HG03460 (cell line): ENCODE data around the gene WDR93.

Source experiments
- ATAC-seq: cut with Tn5 transposase; IDR thresholded peaks from one replicate; pipeline ENCODE4 v1.9.1; 2021; ENCODE audit not compliant: unreplicated experiment

Gene WDR93

DNA sequence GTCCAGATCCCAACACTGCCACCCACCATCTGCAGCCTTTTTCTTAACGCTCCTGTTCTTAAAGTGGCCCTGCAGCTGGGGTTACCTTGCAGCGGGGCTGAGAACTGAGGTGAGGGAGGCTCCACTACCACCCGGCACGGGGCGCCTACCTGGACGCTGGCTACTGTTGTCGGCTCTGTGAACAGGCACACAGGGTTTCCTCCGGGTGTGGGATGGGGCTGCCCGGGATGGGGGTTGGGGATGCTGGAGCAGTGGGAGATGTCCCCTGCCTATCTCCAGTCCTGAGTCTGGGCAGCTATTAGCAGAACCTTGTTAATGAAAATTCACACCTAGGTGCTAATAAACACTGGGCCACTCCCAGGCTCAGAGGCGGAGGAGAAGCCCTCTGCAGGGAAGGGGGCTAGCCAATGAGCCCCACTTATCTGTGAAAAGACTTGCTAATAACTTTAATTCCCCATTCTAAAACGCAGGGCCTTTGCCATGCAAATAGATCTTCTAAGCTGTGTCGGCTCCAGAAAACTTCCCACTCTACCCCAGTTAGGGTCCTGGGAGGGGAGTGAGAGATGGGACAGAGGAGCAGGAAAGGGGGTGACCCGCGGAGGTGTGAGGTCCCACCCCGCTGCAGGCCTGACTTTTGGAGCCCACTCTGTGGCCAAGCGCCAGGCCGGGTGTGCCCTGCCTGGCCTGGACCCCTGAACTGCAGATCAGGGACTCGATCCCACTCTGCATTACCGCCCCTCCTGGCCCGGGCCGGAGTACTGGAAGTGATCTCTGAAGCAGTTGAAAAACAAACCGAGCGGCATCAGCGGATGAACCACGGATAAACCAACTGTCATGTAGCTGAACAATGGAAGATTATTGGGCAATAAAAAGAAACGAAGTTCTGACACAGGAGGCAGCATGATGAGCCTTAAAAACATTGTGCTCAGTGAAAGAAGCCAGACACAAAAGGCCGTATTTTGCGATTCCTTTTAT lies 57.4 kb downstream of the WDR93 start:
- no peak for ATAC-seq

DNA sequence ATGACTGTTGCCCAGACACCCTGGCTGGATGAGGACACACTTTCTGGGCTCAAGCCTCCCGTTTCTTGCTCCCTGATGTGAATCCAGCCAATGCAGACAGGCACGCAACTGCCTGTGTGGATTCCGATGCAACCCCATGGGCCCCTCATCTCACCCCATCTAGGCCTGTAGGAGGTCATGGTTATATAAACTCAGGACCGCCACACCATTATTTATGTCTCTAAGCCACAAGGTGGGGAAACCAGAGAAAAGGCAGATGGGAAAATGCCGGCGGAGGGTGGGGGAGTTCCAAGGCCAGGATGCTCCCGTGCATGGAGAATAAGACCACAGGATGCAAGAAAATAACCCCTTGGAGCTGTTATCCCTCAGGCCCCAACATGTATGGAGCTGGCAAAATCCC lies 58.4 kb downstream of the WDR93 start:
- ATAC-seq: no peak

DNA sequence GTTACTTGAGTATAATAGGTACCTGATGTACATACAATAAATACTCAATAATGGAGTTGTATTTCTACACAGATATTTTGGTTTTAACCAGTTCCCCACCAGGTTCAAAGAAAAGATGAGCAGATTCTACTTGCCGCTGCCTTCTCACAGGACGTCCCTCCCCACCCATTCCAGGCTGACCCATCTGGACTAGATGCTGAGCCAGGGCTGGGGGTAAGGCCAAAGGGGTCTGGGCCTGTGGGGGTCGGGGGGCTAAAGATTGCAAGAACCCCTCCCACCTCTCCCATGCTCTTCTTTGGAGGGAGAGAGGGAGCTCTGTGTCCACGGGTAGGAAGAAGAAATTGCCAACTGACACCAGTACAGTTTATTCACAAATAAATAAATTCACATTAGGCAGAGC lies 58.9 kb downstream of the WDR93 start:
- ATAC-seq: no peak

DNA sequence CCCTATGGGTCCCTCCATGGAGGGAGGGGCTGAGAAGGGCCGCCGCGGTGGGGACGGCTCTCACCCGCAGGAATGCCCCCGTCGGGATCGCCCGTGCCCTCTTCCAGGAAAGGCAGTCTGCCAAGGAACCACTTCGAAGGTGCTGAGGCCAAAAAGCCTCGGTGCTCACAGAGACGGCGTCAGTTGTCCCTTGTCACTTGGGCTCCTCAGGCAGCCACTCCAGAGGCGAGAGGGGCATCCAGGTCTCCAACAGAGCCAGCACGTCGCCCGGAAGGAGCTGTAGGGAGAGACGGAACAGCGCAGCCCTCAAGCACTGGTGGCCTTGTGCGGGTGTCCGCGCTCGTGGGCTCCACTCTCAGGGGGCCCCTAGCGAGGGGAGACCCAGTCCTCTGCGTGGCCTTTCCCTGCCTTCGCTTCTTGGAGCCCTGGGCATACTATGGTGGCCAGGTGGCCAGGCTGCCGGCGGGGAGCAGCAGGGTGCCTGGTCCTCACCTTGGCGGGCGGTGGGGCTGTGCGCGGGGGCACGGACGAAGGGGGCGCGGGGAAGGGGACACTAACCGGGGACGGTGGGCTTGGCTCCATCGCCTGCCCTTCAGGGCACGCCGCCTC lies 59.4 kb downstream of the WDR93 start:
- peak; percentile 14 for ATAC-seq

DNA sequence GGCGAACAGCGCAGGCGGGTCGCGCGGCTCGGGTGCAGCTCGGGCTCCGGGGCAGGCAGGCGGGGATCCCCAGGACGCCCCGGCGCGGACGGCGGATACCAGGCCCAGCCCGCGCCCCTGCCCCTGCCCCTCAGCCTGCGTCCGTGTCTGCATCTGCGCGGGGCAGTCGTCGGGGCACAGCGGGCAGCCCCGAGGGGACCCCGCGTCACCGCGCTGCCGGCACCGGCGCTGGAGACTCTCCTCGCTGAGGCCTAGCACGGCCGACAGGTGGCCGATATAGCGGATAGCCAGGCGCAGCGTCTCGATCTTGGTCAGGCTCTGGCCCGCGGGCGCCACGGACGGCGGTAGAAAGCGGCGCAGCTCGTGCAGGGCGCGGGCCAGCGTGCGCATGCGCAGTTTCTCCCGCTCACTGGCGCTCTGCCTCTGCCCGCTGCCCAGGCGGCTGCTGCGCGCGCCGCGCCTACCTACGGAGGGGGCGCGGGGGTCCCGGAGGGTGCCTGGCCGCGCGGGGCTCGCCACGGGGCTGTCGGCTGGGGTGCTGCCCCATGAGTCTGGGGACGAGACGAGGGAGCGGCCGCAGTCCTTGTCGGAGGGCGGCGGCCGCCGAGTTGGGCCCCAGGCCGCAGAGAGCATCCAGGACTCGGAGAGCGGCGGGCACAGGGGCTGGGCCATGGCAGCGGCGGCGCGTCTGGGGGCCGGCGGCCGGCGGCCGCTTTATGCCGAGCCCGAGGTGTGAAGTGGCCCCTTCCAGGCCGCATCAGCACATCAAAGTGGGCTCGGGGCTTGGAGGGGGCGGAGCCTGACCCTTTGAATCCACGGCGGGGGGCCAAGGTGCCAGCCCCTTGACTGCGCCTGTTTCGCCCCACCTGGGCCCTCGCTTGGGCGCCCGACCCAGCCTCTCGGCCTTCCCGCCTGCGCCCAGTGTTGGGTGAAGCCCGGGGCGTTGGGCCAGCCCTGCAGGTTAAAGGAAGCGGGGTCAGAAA lies 60.2 kb downstream of the WDR93 start, which contains the start of gene MESP1:
Gene MESP1 (minus strand): TSS at position 690 of the 983 bp plus-strand sequence. CDS start 18 bp downstream, at position 672.
- peak; percentile 92 for ATAC-seq

DNA sequence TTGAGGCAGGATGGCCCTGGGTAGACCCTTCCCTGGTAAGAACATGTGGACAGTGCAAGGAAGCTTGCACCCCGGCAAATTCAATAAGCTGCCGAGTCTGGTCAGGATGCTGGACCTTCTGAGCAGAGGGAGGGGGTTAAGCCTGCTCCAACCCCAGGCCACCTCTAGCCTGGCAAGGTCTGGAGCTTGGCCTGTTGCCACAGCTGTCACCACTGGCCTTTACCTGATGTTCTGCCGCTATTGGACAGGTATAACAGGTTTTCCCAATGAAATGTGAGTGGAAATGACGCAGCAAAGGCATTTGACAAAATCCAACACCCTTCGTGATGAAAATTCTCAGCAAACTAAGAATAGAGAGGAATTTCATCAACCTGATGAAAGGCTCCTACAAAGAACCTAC lies 61.1 kb downstream of the WDR93 start:
- no peak for ATAC-seq

DNA sequence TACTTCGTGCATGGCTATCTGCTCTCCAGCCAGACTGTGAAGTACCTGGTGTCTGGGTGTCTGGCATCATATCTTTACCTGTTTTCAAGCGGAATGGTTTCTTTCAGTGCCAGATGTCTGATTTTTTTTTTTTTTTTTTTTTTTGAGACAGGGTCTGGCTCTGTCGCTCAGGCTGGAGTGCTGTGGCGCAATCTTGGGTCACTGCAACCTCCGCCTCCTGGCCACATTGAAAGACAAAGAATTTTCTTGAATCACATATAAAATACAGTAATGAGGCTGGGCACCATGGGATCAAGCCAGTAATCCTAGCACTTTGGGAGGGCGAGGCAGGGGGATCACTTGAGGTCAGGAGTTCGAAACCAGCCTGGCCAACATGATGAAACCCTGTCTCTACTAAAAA lies 63.2 kb downstream of the WDR93 start:
- no peak for ATAC-seq

DNA sequence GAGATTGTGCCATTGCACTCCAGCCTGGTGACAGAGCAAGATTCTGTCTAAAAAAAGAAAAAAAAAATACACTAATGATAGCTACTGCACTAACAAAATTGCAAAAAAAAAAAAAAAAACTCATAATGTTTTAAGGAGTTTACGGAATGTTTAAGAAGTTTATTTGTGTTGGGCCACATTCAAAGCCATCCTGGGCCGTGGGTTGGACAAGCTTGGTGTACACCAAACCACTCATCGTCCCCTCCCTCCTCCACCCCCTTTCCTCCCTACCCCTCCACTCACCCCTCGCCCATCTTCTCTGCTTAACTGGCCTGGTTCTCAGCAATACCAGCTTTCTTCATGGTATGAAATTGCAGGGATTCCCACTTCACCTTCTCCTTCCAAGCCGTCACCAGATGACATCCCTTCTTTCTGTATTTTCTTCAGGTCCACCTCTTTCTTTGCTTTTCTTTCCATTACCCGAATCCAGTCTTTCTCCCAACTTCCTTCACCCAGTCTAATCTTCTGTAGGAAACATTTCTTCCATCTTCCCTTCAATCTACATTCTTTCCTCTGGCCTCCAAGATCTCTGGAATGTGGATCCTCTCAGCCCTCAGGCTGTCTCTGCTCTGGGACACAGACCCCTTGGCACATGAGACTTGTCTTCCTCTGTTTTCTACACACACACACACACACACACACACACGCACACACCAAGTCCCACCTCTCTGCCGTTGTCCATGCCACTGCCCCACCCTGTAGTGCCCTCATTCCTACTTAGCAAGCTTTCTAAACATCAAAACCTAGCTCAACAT lies 63.9 kb downstream of the WDR93 start:
- no peak for ATAC-seq

DNA sequence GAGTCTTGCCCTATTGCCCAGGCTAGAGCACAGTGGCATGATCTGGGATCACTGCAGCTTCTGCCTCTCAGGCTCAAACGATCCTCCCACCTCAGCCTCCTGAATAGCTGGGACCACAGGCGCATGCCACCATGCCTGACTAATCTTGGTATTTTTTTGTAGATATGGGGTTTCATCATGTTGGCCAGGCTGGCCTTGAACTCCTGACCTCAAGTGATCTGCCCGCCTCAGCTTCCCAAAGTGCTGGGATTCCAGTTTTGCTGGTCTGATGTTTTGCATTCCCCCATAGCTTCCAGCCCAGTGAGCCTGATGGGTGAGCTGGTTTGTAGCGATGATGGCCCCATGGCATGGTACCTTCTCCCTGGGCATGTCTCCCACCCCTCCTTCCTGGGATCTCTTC lies 65.1 kb downstream of the WDR93 start:
- no peak for ATAC-seq

DNA sequence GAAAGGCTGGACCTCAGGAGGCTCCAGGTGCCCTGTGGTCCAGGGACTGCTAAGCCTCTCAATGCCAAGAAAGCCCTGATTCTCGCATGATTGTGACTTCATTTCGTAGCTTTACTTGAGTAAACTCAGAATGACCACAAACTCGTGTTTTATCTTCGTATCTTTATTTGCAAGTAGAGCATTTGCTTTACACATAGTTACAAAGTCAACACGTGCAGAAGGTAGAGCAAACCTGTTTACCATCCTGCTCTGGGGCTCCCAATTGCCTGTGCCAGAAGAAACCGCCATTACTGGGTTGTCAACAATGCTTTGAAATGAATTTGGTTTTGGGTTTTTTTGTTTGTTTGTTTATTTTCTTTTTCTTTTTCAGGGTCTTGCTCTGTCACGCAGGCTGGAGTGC lies 66.3 kb downstream of the WDR93 start:
- ATAC-seq: no peak

DNA sequence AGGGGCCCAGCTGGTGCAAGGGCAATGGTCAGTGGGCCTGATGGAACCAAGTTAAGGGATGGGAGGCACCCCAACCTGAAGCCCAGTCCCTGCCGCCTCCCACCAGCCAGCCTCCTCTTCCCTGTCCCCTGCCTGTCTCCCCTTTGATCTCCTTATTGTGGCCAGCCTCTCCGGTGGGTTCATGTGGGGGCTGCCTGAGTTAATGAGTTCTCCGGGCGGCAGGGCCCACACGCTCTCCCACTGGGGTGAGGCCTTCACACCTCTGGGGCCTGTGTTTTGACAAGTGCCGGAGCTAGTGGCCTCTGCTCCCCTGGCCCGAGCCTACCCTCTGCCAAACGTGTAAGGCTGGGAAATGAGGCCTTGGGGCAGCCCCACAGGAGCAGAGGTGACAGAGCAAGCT lies 67.7 kb downstream of the WDR93 start:
- ATAC-seq: no peak

DNA sequence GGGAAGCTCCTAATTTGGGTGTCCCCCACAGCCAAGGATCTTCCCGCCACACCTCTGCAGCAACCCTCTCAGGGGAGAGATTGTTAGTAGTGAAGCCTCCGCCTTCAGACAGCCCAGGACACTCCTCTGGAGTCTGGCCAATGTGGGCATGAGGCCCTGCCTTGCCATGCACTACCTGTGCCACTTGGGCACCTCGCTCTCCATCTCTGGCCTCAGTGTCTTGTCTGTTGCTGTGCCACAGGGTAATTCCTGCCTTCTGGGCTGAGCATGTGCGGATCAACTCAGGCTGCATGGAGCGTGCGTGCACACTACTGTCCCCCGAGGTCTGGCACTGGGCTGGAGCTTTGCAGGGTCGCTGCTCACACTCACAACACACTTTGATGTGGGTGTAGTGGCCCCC lies 68.4 kb downstream of the WDR93 start:
- ATAC-seq: no peak

DNA sequence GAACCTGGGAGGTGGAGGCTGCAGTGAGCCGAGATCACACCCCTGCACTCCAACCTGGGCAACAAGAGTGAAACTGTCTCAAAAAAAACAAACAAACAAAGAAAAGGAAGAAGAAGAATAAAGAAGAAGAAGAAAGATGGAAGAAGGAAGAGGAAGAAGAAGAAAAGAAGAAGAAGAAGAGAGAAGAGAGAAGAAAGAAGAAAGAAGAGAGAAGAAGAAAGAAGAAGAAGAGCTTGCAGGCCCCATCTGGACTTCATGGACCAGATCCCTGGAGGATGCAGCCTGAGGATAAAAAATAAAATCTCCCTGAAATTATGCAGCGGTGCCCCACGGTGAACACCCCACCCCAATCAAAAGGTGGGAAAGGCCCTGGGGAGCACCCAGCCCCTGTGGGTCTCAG lies 69.2 kb downstream of the WDR93 start:
- ATAC-seq: no peak

DNA sequence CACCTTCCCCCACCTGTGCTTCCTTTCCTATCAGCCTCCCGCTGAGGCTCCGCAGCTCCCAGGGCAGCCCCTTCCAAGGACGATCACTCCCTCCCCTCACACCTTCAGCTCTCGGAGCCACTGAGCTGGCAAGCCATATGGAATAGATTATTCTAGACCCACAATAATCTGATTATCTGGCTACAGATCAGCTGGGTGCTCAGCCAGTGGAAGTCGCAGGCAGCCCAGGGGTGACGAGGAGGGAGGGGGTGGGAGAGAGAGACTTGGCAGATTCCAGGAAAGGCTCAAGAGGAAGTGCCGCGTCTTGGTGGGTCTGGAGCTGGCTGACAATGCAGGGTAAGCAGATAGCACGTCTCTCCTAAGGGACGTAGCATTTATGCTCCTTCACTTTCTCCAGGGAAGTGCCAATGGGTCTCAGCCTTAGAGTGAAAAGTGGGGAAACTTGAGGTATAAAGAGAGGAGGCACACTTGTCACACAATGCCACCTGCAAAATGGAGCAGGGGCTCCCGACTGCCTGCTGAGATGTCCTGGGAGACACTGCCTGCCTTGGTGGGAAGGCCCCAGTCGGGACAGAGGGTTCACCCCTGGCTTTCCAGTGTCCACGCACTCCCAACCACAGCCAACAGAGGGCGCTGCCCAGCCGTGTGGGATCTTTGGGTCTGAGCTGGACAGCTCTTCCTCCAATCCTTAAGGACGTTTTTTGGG lies 69.8 kb downstream of the WDR93 start:
- peak; percentile 65 for ATAC-seq

DNA sequence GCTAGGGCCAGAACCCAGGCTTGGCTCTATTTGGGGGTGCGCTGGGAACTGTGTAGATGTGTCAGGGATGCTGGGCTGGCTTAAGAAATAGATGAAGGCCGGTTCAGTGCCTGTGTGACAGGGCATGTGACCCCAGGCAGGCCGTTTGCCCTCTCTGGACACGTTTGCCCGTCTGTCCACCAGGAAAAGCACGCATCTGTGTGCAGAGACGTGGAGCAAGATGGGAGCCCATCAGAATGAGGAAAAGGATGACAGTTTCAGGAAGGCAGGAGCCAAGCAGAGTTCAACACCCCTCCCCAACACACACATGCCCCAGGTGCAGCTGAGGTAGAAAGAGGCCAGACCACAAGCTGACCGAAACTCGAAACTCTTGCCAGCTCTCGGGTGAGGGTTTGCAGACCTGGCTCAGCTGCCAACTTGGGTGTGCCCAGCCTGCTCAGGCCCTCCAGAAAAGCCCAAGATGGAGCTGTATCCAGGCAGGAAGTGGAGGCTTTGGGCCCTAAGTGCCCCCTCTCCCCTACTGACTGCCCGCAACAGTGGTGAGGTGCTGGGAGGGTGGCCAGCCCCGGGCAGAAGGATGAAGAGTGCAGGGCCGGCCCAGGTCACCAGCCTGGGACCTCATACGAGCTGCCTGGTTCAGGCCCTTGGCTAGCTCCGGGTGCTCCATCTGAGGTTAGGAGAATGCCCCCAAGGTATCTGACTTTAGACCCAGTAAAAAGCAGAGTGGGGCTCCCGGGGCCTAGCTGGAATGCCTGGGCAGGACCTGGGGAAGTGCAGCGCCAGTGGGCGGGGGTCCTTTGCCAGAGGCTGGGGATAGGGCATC lies 70.6 kb downstream of the WDR93 start:
- ATAC-seq: no peak

DNA sequence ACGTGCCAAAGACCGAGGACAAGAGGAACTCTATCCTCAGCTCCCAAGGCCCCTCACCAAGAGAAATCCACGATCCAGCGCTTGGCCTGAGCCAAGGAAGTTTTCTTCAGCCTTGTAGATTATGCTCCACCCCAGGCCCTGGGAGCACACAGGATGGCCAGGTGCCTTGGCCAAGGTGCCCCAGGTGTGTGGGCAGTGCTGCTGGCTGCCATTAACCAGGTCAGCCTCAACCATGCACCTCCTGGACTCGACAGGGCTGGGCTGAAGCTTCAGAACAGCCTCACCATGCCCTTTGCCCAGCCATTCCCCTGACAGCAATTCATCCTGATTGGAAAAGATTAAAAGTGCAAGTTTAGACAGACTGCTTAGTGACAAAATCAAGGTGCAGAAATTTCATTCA lies 71.3 kb downstream of the WDR93 start:
- ATAC-seq: no peak

DNA sequence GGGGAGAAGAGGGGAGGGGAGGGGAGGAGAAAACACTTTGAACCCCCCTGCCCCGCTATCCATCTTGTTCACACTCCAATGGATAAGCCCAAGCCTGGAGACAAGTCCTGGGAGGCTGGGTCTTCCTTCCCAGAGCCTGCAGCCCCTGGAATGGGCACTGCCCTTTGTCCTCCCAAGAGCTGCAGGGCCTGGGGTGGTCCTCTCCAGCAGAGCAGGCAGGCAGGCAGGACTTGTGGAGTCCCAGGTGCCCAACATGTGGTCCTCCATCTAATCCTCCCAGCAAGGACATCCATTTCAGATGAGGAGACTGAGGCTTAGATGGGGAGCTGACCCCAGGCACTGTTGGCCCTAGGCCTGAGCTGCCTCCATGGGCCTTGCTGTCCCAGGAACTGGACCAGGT lies 75.1 kb downstream of the WDR93 start:
- no peak for ATAC-seq

DNA sequence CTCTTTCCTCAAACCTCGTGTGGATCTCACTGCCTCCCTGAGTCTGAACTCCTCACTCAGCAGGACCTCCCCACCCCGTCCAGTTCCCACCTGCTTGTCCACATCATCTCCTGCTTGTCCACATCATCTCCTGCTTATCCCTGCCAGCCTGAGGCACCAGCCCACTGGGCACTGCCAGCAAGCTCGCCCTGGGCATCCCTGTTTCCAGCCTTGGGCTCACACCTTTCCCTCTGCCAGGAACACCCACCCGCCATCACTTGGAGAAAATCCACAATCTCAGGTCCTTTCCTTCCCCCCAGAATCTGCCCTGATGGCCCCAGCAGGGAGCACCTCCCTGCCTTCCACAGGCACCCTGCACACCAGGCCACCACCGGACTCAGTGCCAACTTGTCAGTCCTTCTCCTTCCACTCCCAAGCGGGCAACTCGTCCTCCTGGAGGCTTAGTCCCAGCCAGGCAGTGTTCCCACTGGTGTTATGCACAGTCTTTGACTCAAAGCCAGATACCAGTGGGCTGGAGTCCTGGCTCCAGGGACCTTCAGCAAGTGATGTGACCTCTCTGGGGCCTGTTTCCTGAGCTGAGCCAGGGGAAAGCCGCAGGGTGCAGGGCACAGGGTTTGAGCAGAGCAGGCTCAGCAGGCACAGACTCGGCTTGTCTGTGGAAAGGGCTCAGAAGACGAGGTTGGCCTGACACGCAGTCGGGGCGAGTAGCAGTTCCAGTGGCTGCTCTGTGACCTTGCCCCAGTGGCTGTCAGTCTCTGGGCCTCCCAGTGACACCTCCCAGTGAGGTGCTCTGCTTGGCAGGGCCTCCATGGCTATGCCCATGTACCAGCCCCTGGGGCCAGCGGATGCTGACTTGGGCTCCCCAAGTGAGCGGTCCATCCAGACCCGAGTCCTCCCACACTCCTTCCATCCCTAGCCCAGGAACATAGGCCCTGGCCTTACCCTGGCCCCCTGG lies 76.0 kb downstream of the WDR93 start:
- no peak for ATAC-seq
